HL-60/S4 (cell line): ENCODE data around the gene ECE1.
"Not testable (repeated sequence)": the region's sequence is repeated elsewhere in the genome, so short reads cannot be mapped to it uniquely, and the experiment has no call there.

Experiments used
- in situ Hi-C: fragments of 300-500 bp; cut with MboI; formaldehyde crosslinking; loops from 2 replicates; pipeline ENCODE4 v1.14.3; 2022; ENCODE audit warnings: low sequenced_read_pairs

The ECE1 gene

GRCh38 chr1:21292984-21293536, 2.8 kb upstream of the ECE1 start:
- in situ Hi-C loops = no loop called here

GRCh38 chr1:21292503-21292983, 2.3 kb upstream of the ECE1 start:
- in situ Hi-C loops = no loop called here

- in situ Hi-C loops = no loop called here
Measured at GRCh38 chr1:21291964-21292363, 1.7 kb upstream of the ECE1 start.

GRCh38 chr1:21291184-21291583, 921 bp upstream of the ECE1 start:
- in situ Hi-C loops = no loop called here

- in situ Hi-C loops = no loop called here
Measured at GRCh38 chr1:21290546-21290944, 282 bp upstream of the ECE1 start.

GRCh38 chr1:21289127-21289526, 1.1 kb downstream of the ECE1 start:
- in situ Hi-C loops = no loop called here

GRCh38 chr1:21287905-21288514, 2.3 kb downstream of the ECE1 start:
- in situ Hi-C loops = no loop called here

GRCh38 chr1:21285386-21285785, 4.9 kb downstream of the ECE1 start:
- in situ Hi-C loops = not testable (repeated sequence)

- in situ Hi-C loops = no loop called here
Measured at GRCh38 chr1:21285055-21285372, 5.2 kb downstream of the ECE1 start.

GRCh38 chr1:21284206-21285054, 5.8 kb downstream of the ECE1 start:
- in situ Hi-C loops = no loop called here

- in situ Hi-C loops = no loop called here
Measured at GRCh38 chr1:21283524-21283923, 6.7 kb downstream of the ECE1 start.

- in situ Hi-C loops = not testable (repeated sequence)
Measured at GRCh38 chr1:21282020-21282419, 8.2 kb downstream of the ECE1 start.

GRCh38 chr1:21280482-21280881, 9.8 kb downstream of the ECE1 start:
- in situ Hi-C loops = no loop called here

GRCh38 chr1:21280011-21280471, 10.2 kb downstream of the ECE1 start:
- in situ Hi-C loops = no loop called here

- in situ Hi-C loops = no loop called here
Measured at GRCh38 chr1:21278860-21279845, 11.1 kb downstream of the ECE1 start.

GRCh38 chr1:21278208-21278859, 11.9 kb downstream of the ECE1 start:
- in situ Hi-C loops = no loop called here

- in situ Hi-C loops = no loop called here
Measured at GRCh38 chr1:21277180-21277579, 13.1 kb downstream of the ECE1 start.

- in situ Hi-C loops = no loop called here
Measured at GRCh38 chr1:21272540-21272939, 17.7 kb downstream of the ECE1 start.

- in situ Hi-C loops = no loop called here
Measured at GRCh38 chr1:21271550-21271949, 18.7 kb downstream of the ECE1 start.

- in situ Hi-C loops = no loop called here
Measured at GRCh38 chr1:21270086-21270689, 20.1 kb downstream of the ECE1 start.
